Stimulated activated CD8-positive, alpha-beta memory T cell treated with anti-CD3 and anti-CD28 coated beads, Interleukin-4, amount 100 ng/mL, for 4 hours (primary cell): ENCODE results near the gene PI16.

Experiments
- DNase-seq, 2 donors: peaks; one replicate each; pipeline ENCODE4 v3.0.0-alpha.2; 2020; ENCODE audit warnings: low read depth in 2 of 2, low spot score in 1 of 2

Gene PI16

GRCh38 chr6:36955671-36956445 lies 1.3 kb downstream of the PI16 start:
- DNase-seq, result no peak

- no peak for DNase-seq
Measured at GRCh38 chr6:36956446-36956820, 1.9 kb downstream of the PI16 start.

- DNase-seq, result no peak
Measured at GRCh38 chr6:36957773-36958271, 3.3 kb downstream of the PI16 start.

- DNase-seq, result no peak
Measured at GRCh38 chr6:36958775-36959554, 4.4 kb downstream of the PI16 start.

GRCh38 chr6:36959555-36960250 lies 5.2 kb downstream of the PI16 start:
- DNase-seq, result no peak

GRCh38 chr6:36961441-36962435 lies 7.2 kb downstream of the PI16 start:
- no peak for DNase-seq

GRCh38 chr6:36962874-36963273 lies 8.3 kb downstream of the PI16 start:
- peak; percentile 28 to 40 for DNase-seq

GRCh38 chr6:36963451-36964290 lies 9.1 kb downstream of the PI16 start:
- no peak for DNase-seq

- no peak for DNase-seq
Measured at GRCh38 chr6:36964349-36964748, 9.8 kb downstream of the PI16 start.

- DNase-seq, result no peak
Measured at GRCh38 chr6:36964908-36965307, 10.4 kb downstream of the PI16 start.

GRCh38 chr6:36967301-36967700 lies 12.8 kb downstream of the PI16 start:
- no peak for DNase-seq

GRCh38 chr6:36967757-36968156 lies 13.2 kb downstream of the PI16 start:
- DNase-seq, result no peak

- no peak for DNase-seq
Measured at GRCh38 chr6:36968266-36968977, 13.9 kb downstream of the PI16 start.

GRCh38 chr6:36969240-36969691 lies 14.7 kb downstream of the PI16 start:
- DNase-seq, result no peak

GRCh38 chr6:36969988-36970891 lies 15.7 kb downstream of the PI16 start:
- DNase-seq, result no peak

GRCh38 chr6:36970892-36971842 lies 16.6 kb downstream of the PI16 start:
- no peak for DNase-seq
